ENCODE data around the gene MYO1A. TPM values are rescaled to one million over a fixed set of nuclear protein-coding genes. Genes with fewer than 3 reads are reported as not detected.

The MYO1A gene
- total and polyA plus RNA-seq, 2 donors from 2014 or later, result 0.25 to 0.77 TPM

GRCh38 chr12:57097554-57097835 is 47.6 kb upstream of the MYO1A start:
- H3K27me3 ChIP-seq (ENCODE audit: control insufficient read depth, insufficient read depth, low read length), result no peaks in the 10 kb centered on the region
- peaks cover 3 to 51% (median 12%) of the 10 kb centered on the region in 3 donors for H3K36me3 ChIP-seq (ENCODE audit: control insufficient read depth in 2 of 3, insufficient read depth in 3 of 3, low read length in 3 of 3)
- H3K4me1 ChIP-seq (ENCODE audit: control insufficient read depth in 2 of 3, insufficient read depth in 2 of 3, low read depth in 1 of 3, low read length in 3 of 3), result peaks cover 0 to 12% (median 0%) of the 10 kb centered on the region in 3 donors
- H3K27ac ChIP-seq (ENCODE audit: low read depth in 2 of 2, low read length in 2 of 2), result peak overlapping the region in 1 of 2 donors; percentile 40
- TF ChIP-seq CTCF (IDR thresholded peaks at IDR 0.05; ENCODE audit: borderline replicate concordance, extremely low read depth, insufficient read depth), result no peak
- DNase-seq (no peak), FAIRE-seq (no peak)
- H3K9me3 ChIP-seq (ENCODE audit: control insufficient read depth in 2 of 3, insufficient read depth in 1 of 3, low read length in 3 of 3), result no peaks in the 10 kb centered on the region
- intact Hi-C loops (cut with DNase I), result no loop called here
- no peak overlapping the region for H3K4me3 ChIP-seq (ENCODE audit: low read length in 3 of 3)
- no peak overlapping the region for H3K9ac ChIP-seq (ENCODE audit: low read length in 3 of 3)

DNA sequence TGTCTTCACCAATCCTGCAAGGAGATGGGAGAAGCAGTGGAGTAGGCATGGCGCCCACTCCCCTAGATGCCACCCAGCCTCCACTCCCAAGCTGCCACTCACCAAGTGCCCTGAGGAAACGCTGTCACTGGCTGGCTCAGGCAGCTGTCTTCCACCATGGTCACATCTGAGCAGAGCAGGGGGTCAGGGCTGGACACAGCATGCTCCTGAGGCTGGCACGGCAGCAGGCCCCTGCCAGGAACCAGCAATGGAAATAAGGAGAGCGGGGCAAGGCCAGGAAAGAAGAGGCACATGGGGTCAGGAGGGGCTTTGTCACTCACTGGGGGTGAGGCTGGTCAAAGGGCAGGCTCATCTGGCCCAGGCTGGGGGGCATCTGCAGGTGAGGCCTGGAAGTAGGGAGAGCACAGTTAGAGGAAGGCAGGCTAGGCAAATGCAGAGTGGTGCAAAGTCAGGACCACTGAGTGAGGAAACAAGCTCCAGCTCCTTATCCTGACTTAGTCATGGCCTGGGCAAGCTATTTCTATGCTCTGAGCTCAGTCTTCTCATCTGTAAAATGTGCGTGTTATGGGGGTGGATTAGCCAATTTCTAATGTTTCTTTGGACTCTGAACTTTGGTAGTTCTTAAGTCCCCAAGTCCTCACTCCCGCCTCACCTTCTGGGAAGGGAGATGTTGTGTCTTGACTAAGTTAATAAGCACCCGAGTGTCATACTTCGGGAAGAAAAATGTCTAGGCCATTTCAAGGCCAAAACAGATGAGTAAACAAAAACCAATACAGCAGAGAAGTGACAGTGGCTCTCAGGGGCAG is 47.0 kb upstream of the MYO1A start:
- FAIRE-seq, result no peak
- H3K9ac ChIP-seq (ENCODE audit: low read length in 3 of 3), result no peak overlapping the region
- peaks cover 7 to 57% (median 12%) of the 10 kb centered on the region in 3 donors for H3K36me3 ChIP-seq (ENCODE audit: control insufficient read depth in 2 of 3, insufficient read depth in 3 of 3, low read length in 3 of 3)
- H3K27ac ChIP-seq (ENCODE audit: low read depth in 2 of 2, low read length in 2 of 2), result peak overlapping the region; percentile 26 to 40
- peaks cover 0 to 12% (median 0%) of the 10 kb centered on the region in 3 donors for H3K4me1 ChIP-seq (ENCODE audit: control insufficient read depth in 2 of 3, insufficient read depth in 2 of 3, low read depth in 1 of 3, low read length in 3 of 3)
- no peak overlapping the region for H3K4me3 ChIP-seq (ENCODE audit: low read length in 3 of 3)
- no peaks in the 10 kb centered on the region for H3K27me3 ChIP-seq (ENCODE audit: control insufficient read depth, insufficient read depth, low read length)
- intact Hi-C loops (cut with DNase I), result no loop called here
- peak in 1 of 5 donors; percentile 47 for DNase-seq
- TF ChIP-seq CTCF (IDR thresholded peaks at IDR 0.05; ENCODE audit: borderline replicate concordance, extremely low read depth, insufficient read depth), result no peak
- H3K9me3 ChIP-seq (ENCODE audit: control insufficient read depth in 2 of 3, insufficient read depth in 1 of 3, low read length in 3 of 3), result no peaks in the 10 kb centered on the region

DNA sequence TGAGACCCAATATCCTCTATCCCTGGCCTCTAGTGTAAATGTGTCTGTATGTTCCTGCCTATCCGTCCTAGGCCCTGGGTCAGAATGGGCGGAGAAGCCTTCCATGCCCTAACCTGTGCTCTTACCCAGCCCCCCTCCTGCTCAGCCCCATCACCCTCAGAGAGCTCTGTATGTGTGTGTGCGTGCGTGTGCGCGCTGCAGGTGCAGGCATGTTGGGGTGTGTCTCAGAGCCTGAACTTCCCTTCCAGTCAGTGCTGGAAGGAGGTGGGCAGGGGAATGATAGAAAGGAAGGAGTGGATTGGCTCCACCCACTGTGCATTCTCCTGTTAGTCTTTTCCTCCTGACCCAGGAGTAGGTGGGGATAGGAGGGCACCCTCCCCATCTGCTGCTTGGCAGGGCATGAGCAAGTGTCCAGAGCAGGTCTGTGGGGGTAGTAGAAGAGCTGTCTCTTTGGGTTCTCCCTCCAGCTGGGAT is 46.2 kb upstream of the MYO1A start:
- Histone ChIP-seq H3K9me3 (ENCODE audit: control insufficient read depth in 2 of 3, insufficient read depth in 1 of 3, low read length in 3 of 3) (no peaks in the 10 kb centered on the region), H3K9ac (ENCODE audit: low read length in 3 of 3) (no peak overlapping the region), H3K36me3 (ENCODE audit: control insufficient read depth in 2 of 3, insufficient read depth in 3 of 3, low read length in 3 of 3) (peaks cover 7 to 63% (median 14%) of the 10 kb centered on the region in 3 donors), H3K27me3 (ENCODE audit: control insufficient read depth, insufficient read depth, low read length) (no peaks in the 10 kb centered on the region), H3K27ac (ENCODE audit: low read depth in 2 of 2, low read length in 2 of 2) (peak overlapping the region in 1 of 2 donors; percentile 40), H3K4me1 (ENCODE audit: control insufficient read depth in 2 of 3, insufficient read depth in 2 of 3, low read depth in 1 of 3, low read length in 3 of 3) (peaks cover 0 to 14% (median 0%) of the 10 kb centered on the region in 3 donors), H3K4me3 (ENCODE audit: low read length in 3 of 3) (no peak overlapping the region)
- peak in 2 of 5 donors; percentile 13 to 52 for DNase-seq
- FAIRE-seq, result no peak
- intact Hi-C loops (cut with DNase I), result no loop called here
- no peak for TF ChIP-seq CTCF (IDR thresholded peaks at IDR 0.05; ENCODE audit: borderline replicate concordance, extremely low read depth, insufficient read depth)

Data from kidney (tissue), 14 donors.